Mammary epithelial cell (primary cell): ENCODE results near the gene DCDC2B.

Source experiments
- CTCF ChIP-seq, 2 donors: IDR thresholded peaks in 1 of 2; conservative IDR thresholded peaks in 1 of 2; 2 replicates each; pipeline ENCODE4 v1.5.1; 2011 to 2012; ENCODE audit warnings: inconsistent platforms in 2 of 2, low read length in 2 of 2, mild to moderate bottlenecking in 2 of 2, control low read depth in 1 of 2, low read depth in 1 of 2; ENCODE audit not compliant: insufficient read depth in 1 of 2; ENCODE audit errors: extremely low read depth in 1 of 2
- EZH2 ChIP-seq: IDR thresholded peaks from 2 replicates; pipeline ENCODE4 v1.6.1; 2012; ENCODE audit warnings: low read length, inconsistent platforms, borderline replicate concordance

GRCh38 chr1:32186491-32186890, 22.4 kb upstream of the DCDC2B start:
- TF ChIP-seq CTCF (conservative IDR thresholded peaks at IDR 0.05 in 1 of 2, IDR thresholded peaks at IDR 0.05 in 1 of 2; ENCODE audit: extremely low read depth in 1 of 2, insufficient read depth in 1 of 2, low read depth in 1 of 2, low read length in 2 of 2) (no peak), EZH2 (no peak)
